Hepatic stellate cell (primary cell): ENCODE results near the gene GPR160.

Experiments
- DNase-seq: peaks from one replicate; pipeline ENCODE4 v3.0.0; 2011; ENCODE audit warnings: low spot score

The GPR160 gene

GRCh38 chr3:170064108-170064507 is 26.3 kb downstream of the GPR160 start:
- no peak for DNase-seq

GRCh38 chr3:170075441-170076091 is 37.8 kb downstream of the GPR160 start:
- DNase-seq: no peak

- no peak for DNase-seq
Measured at GRCh38 chr3:170076715-170077238, 39.0 kb downstream of the GPR160 start.

GRCh38 chr3:170077361-170077760 is 39.6 kb downstream of the GPR160 start:
- no peak for DNase-seq

- no peak for DNase-seq
Measured at GRCh38 chr3:170078620-170079281, 41.0 kb downstream of the GPR160 start.

GRCh38 chr3:170079536-170080165 is 41.9 kb downstream of the GPR160 start:
- DNase-seq: no peak

- DNase-seq: no peak
Measured at GRCh38 chr3:170080605-170081004, 42.8 kb downstream of the GPR160 start.

- DNase-seq: no peak
Measured at GRCh38 chr3:170081079-170081741, 43.4 kb downstream of the GPR160 start.

GRCh38 chr3:170083343-170083742 is 45.5 kb downstream of the GPR160 start:
- DNase-seq: no peak

- DNase-seq: no peak
Measured at GRCh38 chr3:170085396-170085795, 47.6 kb downstream of the GPR160 start.

GRCh38 chr3:170089862-170090600 is 52.2 kb downstream of the GPR160 start:
- no peak for DNase-seq

GRCh38 chr3:170090601-170090981 is 52.8 kb downstream of the GPR160 start:
- no peak for DNase-seq

- DNase-seq: no peak
Measured at GRCh38 chr3:170092907-170093306, 55.1 kb downstream of the GPR160 start.

- no peak for DNase-seq
Measured at GRCh38 chr3:170095771-170096170, 58.0 kb downstream of the GPR160 start.

GRCh38 chr3:170096342-170096741 is 58.5 kb downstream of the GPR160 start:
- no peak for DNase-seq

- DNase-seq: no peak
Measured at GRCh38 chr3:170098753-170099152, 61.0 kb downstream of the GPR160 start.

GRCh38 chr3:170100944-170101343 is 63.1 kb downstream of the GPR160 start:
- DNase-seq: no peak

GRCh38 chr3:170102431-170102830 is 64.6 kb downstream of the GPR160 start:
- no peak for DNase-seq

- no peak for DNase-seq
Measured at GRCh38 chr3:170107941-170108340, 70.1 kb downstream of the GPR160 start.

GRCh38 chr3:170108955-170109354 is 71.2 kb downstream of the GPR160 start:
- DNase-seq: no peak

GRCh38 chr3:170109579-170110293 is 71.9 kb downstream of the GPR160 start:
- no peak for DNase-seq
